Fibroblast of lung (primary cell): Measurements from ENCODE around the gene EML1.

Experiments
- CTCF ChIP-seq, 2 donors: IDR thresholded peaks in 1 of 2; conservative IDR thresholded peaks in 1 of 2; 1 replicate in 1 of 2; 2 replicates in 1 of 2; pipeline ENCODE4 v1.5.1; 2011 to 2012; ENCODE audit warnings: low read length in 2 of 2, control low read depth in 1 of 2, inconsistent platforms in 1 of 2, low read depth in 1 of 2, mild to moderate bottlenecking in 1 of 2
- EZH2 ChIP-seq: IDR thresholded peaks from 2 replicates; pipeline ENCODE4 v1.5.1; 2012; ENCODE audit warnings: low read length, control low read depth, mild to moderate bottlenecking; ENCODE audit errors: missing control alignments

GRCh38 chr14:99779751-99780150 is 13.5 kb upstream of the EML1 start:
- TF ChIP-seq CTCF (conservative IDR thresholded peaks at IDR 0.05 in 1 of 2, IDR thresholded peaks at IDR 0.05 in 1 of 2; ENCODE audit: low read depth in 1 of 2, low read length in 2 of 2) (no peak), EZH2 (no peak)
